ENCODE results near the gene AGPAT4. TPM values are rescaled to one million over a fixed set of nuclear protein-coding genes. Genes with fewer than 3 reads are reported as not detected.

The AGPAT4 gene
- total RNA-seq, 2 donors from 2014 or later: 17.0 to 23.8 TPM

- no peaks in the 10 kb centered on the region for H3K36me3 ChIP-seq
- no peak overlapping the region for H3K27ac ChIP-seq
- H3K9me3 ChIP-seq: no peaks in the 10 kb centered on the region
- H3K27me3 ChIP-seq (replicated peaks; ENCODE audit: insufficient read depth): no peaks in the 10 kb centered on the region
- DNase-seq (ENCODE audit: low spot score) (no peak), ATAC-seq (ENCODE audit: insufficient number of reproducible peaks, low FRiP score, low read depth) (no peak)
- TF ChIP-seq CTCF (IDR thresholded peaks at IDR 0.05): no peak
- no peak overlapping the region for H3K4me3 ChIP-seq
- no peaks in the 10 kb centered on the region for H3K4me1 ChIP-seq (ENCODE audit: control insufficient read depth in 1 of 2, low read depth in 2 of 2)
Measured at GRCh38 chr6:161153725-161154124, 120.1 kb downstream of the AGPAT4 start.

GRCh38 chr6:161152907-161153662 lies 120.8 kb downstream of the AGPAT4 start:
- ATAC-seq (ENCODE audit: insufficient number of reproducible peaks, low FRiP score, low read depth) (no peak), DNase-seq (ENCODE audit: low spot score) (no peak)
- TF ChIP-seq CTCF (IDR thresholded peaks at IDR 0.05): no peak
- H3K27me3 ChIP-seq (replicated peaks; ENCODE audit: insufficient read depth): no peaks in the 10 kb centered on the region
- H3K27ac ChIP-seq: no peak overlapping the region
- H3K4me1 ChIP-seq (ENCODE audit: control insufficient read depth in 1 of 2, low read depth in 2 of 2): no peaks in the 10 kb centered on the region
- no peaks in the 10 kb centered on the region for H3K36me3 ChIP-seq
- H3K4me3 ChIP-seq: no peak overlapping the region
- H3K9me3 ChIP-seq: no peaks in the 10 kb centered on the region

- TF ChIP-seq CTCF (IDR thresholded peaks at IDR 0.05): no peak
- no peak for ATAC-seq (ENCODE audit: insufficient number of reproducible peaks, low FRiP score, low read depth)
- H3K4me3 ChIP-seq: no peak overlapping the region
- no peaks in the 10 kb centered on the region for H3K36me3 ChIP-seq
- H3K27ac ChIP-seq: no peak overlapping the region
- H3K27me3 ChIP-seq (replicated peaks; ENCODE audit: insufficient read depth): no peaks in the 10 kb centered on the region
- no peaks in the 10 kb centered on the region for H3K4me1 ChIP-seq (ENCODE audit: control insufficient read depth in 1 of 2, low read depth in 2 of 2)
- no peaks in the 10 kb centered on the region for H3K9me3 ChIP-seq
- DNase-seq (ENCODE audit: low spot score): no peak
Measured at GRCh38 chr6:161152527-161152862, 121.4 kb downstream of the AGPAT4 start.

- no peaks in the 10 kb centered on the region for H3K36me3 ChIP-seq
- ATAC-seq (ENCODE audit: insufficient number of reproducible peaks, low FRiP score, low read depth): no peak
Measured at GRCh38 chr6:161151660-161152526, 122.0 kb downstream of the AGPAT4 start.

More at GRCh38 chr6:161151660-161152526, 122.0 kb downstream of the AGPAT4 start:
- no peak for DNase-seq (ENCODE audit: low spot score)
- Histone ChIP-seq H3K4me3 (no peak overlapping the region), H3K9me3 (no peaks in the 10 kb centered on the region), H3K27ac (no peak overlapping the region), H3K4me1 (ENCODE audit: control insufficient read depth in 1 of 2, low read depth in 2 of 2) (no peaks in the 10 kb centered on the region), H3K27me3 (replicated peaks; ENCODE audit: insufficient read depth) (no peaks in the 10 kb centered on the region)
- no peak for TF ChIP-seq CTCF (IDR thresholded peaks at IDR 0.05)

Data from thoracic aorta (tissue), 2 donors.